GM20000 (cell line): ENCODE results near the gene LRIT3.

ENCODE experiments used
- DNase-seq: peaks from one replicate; pipeline ENCODE4 v3.0.0; 2012; ENCODE audit warnings: low spot score
- CTCF ChIP-seq: IDR thresholded peaks from 2 replicates; pipeline ENCODE4 v1.5.1; 2012; ENCODE audit warnings: mild to moderate bottlenecking, control low read depth; ENCODE audit errors: extremely low read depth, missing control alignments

LRIT3 gene

GRCh38 chr4:109910256-109910655, 62.3 kb downstream of the LRIT3 start:
- DNase-seq, result no peak
- TF ChIP-seq CTCF, result no peak

- no peak for DNase-seq
- TF ChIP-seq CTCF, result no peak
Observed at GRCh38 chr4:109912706-109913595, 65.0 kb downstream of the LRIT3 start, which contains the start of gene EGF. EGF (plus strand) TSS chr4:109912883; CDS start chr4:109913336, 453 bp downstream.

GRCh38 chr4:109913596-109914241, 65.8 kb downstream of the LRIT3 start:
- TF ChIP-seq CTCF, result no peak
- no peak for DNase-seq

GRCh38 chr4:109914322-109914721, 66.4 kb downstream of the LRIT3 start:
- no peak for DNase-seq
- no peak for TF ChIP-seq CTCF

GRCh38 chr4:109915385-109916026, 67.6 kb downstream of the LRIT3 start:
- TF ChIP-seq CTCF, result no peak
- no peak for DNase-seq

- no peak for DNase-seq
Observed at GRCh38 chr4:109916027-109916409, 68.1 kb downstream of the LRIT3 start.

More at GRCh38 chr4:109916027-109916409, 68.1 kb downstream of the LRIT3 start:
- no peak for TF ChIP-seq CTCF
